GM12864 (cell line): ENCODE measurements around the gene CERS6.
"Not testable (repeated sequence)": the region's sequence is repeated elsewhere in the genome, so short reads cannot be mapped to it uniquely, and the experiment has no call there.

Experiments used
- DNase-seq: peaks from one replicate; pipeline ENCODE4 v3.0.0-alpha.2; 2011; ENCODE audit warnings: low read depth
- H3K4me3 ChIP-seq: 2 replicates; pipeline ENCODE4 v1.5.1; 2011; ENCODE audit warnings: mild to moderate bottlenecking, low read depth, low read length, control low read depth
- TF ChIP-seq, protein P1 (sequence below): IDR thresholded peaks from 2 replicates; pipeline ENCODE4 v1.5.1; 2011; ENCODE audit warnings: low read depth, mild to moderate bottlenecking, moderate library complexity, low read length, control low read depth, inconsistent platforms; ENCODE audit errors: missing control alignments

CERS6 gene

GRCh38 chr2:168753765-168754329, 297.8 kb downstream of the CERS6 start:
- TF ChIP-seq, protein P1, sequence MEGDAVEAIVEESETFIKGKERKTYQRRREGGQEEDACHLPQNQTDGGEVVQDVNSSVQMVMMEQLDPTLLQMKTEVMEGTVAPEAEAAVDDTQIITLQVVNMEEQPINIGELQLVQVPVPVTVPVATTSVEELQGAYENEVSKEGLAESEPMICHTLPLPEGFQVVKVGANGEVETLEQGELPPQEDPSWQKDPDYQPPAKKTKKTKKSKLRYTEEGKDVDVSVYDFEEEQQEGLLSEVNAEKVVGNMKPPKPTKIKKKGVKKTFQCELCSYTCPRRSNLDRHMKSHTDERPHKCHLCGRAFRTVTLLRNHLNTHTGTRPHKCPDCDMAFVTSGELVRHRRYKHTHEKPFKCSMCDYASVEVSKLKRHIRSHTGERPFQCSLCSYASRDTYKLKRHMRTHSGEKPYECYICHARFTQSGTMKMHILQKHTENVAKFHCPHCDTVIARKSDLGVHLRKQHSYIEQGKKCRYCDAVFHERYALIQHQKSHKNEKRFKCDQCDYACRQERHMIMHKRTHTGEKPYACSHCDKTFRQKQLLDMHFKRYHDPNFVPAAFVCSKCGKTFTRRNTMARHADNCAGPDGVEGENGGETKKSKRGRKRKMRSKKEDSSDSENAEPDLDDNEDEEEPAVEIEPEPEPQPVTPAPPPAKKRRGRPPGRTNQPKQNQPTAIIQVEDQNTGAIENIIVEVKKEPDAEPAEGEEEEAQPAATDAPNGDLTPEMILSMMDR = no peak
- no peak overlapping the region for H3K4me3 ChIP-seq
- no peak for DNase-seq

GRCh38 chr2:168757223-168757622, 301.2 kb downstream of the CERS6 start:
- DNase-seq = no peak
- TF ChIP-seq, protein P1 = no peak
- H3K4me3 ChIP-seq = no peak overlapping the region

DNA sequence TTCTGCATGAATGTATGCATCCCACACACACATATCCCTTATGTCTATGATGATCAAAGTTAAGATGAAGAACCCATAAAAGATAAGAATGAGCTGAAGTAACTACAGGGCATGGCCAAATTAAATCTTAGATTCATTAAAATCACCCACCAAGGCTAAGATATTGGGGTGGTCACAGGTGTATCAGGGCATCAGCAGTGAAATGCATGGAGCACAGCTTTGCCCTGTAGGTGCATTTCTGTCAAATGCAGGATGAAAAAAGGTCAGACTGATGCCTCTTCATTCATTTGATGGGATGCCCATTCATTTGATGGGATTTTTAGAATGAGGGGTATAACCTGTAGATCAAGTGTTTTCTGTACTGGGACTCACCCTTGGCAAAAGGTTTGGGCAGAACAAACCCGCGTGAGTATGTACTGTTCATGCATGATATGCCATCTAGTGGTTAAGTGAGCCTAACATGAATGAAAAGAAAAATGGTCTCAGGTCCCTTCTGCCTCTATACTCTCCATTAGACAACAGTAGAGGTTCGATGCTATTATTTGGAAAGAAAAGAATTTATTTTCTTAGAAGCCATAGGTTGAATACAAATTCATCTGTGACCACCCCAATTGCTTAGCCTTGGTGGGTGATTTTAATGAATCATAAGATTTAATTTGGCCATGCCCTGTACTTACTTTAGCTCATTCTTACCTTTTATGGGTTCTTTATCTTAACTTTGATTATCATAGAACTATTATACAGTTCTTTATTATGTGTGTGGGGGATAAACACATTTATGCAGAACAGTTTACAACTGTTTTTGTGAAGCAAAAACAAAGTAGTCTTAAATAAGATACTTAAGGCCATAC, 303.1 kb downstream of the CERS6 start:
- DNase-seq = peak; percentile 27

DNA sequence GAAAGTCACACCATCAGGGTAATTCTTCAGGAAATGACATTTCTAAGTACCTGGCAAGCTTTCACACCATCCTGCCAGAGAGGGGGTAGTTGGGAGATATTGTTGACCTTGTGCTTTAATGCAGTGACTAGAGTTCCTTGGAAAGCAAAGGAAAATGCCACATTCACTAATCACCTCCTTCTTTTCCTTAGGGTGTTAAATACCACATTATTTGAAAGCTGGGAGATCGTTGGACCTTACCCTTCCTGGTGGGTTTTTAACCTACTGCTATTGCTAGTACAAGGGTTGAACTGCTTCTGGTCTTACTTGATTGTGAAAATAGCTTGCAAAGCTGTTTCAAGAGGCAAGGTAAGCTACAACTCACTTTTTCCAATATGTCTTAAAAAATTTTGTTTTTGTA, 309.3 kb downstream of the CERS6 start:
- H3K4me3 ChIP-seq = no peak overlapping the region
- TF ChIP-seq, protein P1 = no peak
- no peak for DNase-seq

More for the DNA sequence above, 303.1 kb downstream of the CERS6 start:
- TF ChIP-seq, protein P1 = peak; percentile 54
- no peak overlapping the region for H3K4me3 ChIP-seq

DNA sequence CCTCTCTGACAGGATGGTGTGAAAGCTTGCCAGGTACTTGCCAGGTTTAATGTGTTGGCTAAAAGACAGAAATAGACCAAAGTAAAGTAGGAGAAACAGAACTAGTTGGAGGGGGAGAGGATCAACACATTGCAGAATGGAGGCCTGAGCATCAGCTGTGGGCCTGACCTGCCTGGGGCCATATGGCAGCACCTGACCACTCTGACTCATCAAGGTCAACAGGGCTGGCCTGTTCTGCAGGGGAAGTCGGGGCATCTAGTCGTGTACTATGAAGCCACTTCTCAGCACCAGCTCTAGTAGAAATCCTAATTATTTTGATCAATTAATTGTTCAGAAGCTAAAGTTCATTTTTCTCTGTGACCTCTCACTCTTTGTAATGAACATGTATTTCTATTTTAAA, 310.5 kb downstream of the CERS6 start:
- no peak overlapping the region for H3K4me3 ChIP-seq
- TF ChIP-seq, protein P1 = no peak
- DNase-seq = no peak

DNA sequence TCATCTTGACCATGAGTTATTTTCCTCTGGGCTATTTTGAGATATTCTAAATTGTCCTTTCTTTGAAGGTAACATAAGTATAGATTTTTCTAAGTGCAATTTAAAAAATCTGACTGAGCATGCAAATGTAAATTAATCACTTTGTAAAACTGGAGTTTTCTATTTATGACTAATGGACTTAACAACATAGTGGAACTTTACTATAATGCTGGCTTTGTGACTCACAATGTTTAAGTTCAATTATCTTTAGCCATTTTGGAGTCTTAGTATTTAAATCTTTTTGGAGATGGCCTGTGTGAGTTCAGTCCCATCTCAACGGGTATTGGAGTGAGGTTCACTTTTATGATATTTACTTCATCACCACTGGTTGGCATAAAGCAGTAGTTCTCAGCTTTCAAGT, 311.2 kb downstream of the CERS6 start:
- DNase-seq = no peak
- no peak overlapping the region for H3K4me3 ChIP-seq
- TF ChIP-seq, protein P1 = no peak

GRCh38 chr2:168768357-168768756, 312.3 kb downstream of the CERS6 start:
- H3K4me3 ChIP-seq, DNase-seq: not testable (repeated sequence)
